IMR-90 (cell line): ENCODE measurements around the gene FADS2. TPM values are rescaled to one million over a fixed set of nuclear protein-coding genes. Genes with fewer than 3 reads are reported as not detected.

Experiments
- ATAC-seq: fragments of 200-7000 bp; cut with Tn5 transposase; 2 replicates; pipeline ENCODE4 v1.9.1; 2020; ENCODE audit warnings: low read depth, mild to moderate bottlenecking, moderate library complexity
- BruUV-seq: library from RNA; stranded (reverse); fragments of 400-500 nt; replicated peaks from 2 replicates; lab custom pipeline; 2021; lab: Mats Ljungman, UMichigan
- CTCF ChIA-PET: fragments of 300-600 bp; formaldehyde crosslinking; extraction: SDS; loops from one replicate; lab custom pipeline; 2021; ENCODE audit warnings: antibody characterized with exemption; lab: Yijun Ruan, JAX
- POLR2A ChIA-PET: fragments of 300-600 bp; sonication (Branson Sonifier 250); formaldehyde crosslinking; loops from one replicate; lab custom pipeline; 2022; ENCODE audit warnings: antibody characterized with exemption; ENCODE audit not compliant: unreplicated experiment; lab: Charles Lee
- DNase-seq: peaks from one replicate; pipeline ENCODE4 v3.0.0; 2013
- H2AFZ ChIP-seq: replicated peaks from 2 replicates; pipeline ENCODE3; 2013; ENCODE audit warnings: low read length, mild to moderate bottlenecking; ENCODE audit not compliant: poor library complexity
- H2AK5ac ChIP-seq: 2 replicates; pipeline ENCODE4 v1.6.1; 2013; ENCODE audit warnings: low read depth, low read length, inconsistent platforms
- H2AK9ac ChIP-seq: replicated peaks from 2 replicates; pipeline ENCODE3; 2013; ENCODE audit warnings: mild to moderate bottlenecking, low read depth, low read length, moderate library complexity; ENCODE audit not compliant: poor library complexity
- H2BK120ac ChIP-seq: 2 replicates; pipeline ENCODE4 v1.6.1; 2013; ENCODE audit warnings: low read depth, low read length, inconsistent platforms
- H2BK15ac ChIP-seq: 3 replicates; pipeline ENCODE4 v1.6.1; 2013; ENCODE audit warnings: low read depth, low read length, inconsistent platforms
- H2BK20ac ChIP-seq: 2 replicates; pipeline ENCODE4 v1.6.1; 2013; ENCODE audit warnings: low read depth, mild to moderate bottlenecking, inconsistent platforms, low read length, moderate library complexity
- H2BK5ac ChIP-seq: 2 replicates; pipeline ENCODE4 v1.6.1; 2013; ENCODE audit warnings: mild to moderate bottlenecking, low read depth, low read length, inconsistent platforms; ENCODE audit not compliant: poor library complexity, severe bottlenecking
- H3K14ac ChIP-seq: replicated peaks from 2 replicates; pipeline ENCODE4 v1.6.1; 2013; ENCODE audit warnings: low read depth, low read length, inconsistent platforms
- H3K18ac ChIP-seq: 2 replicates; pipeline ENCODE4 v1.6.1; 2013; ENCODE audit warnings: low read depth, low read length, control low read depth
- H3K23ac ChIP-seq: 2 replicates; pipeline ENCODE4 v1.6.1; 2013; ENCODE audit warnings: low read depth, low read length, inconsistent platforms
- H3K27ac ChIP-seq: 2 replicates; pipeline ENCODE4 v1.5.1; 2013; ENCODE audit warnings: mild to moderate bottlenecking, control low read depth, low read length; ENCODE audit not compliant: insufficient read depth
- H3K27me3 ChIP-seq: 2 replicates; pipeline ENCODE4 v1.6.1; 2013; ENCODE audit warnings: low read length; ENCODE audit not compliant: control insufficient read depth, insufficient read depth
- H3K36me3 ChIP-seq: 2 replicates; pipeline ENCODE4 v1.6.1; 2013; ENCODE audit warnings: low read length, mixed read lengths; ENCODE audit not compliant: control insufficient read depth, insufficient read depth
- H3K4ac ChIP-seq: 2 replicates; pipeline ENCODE4 v1.6.1; 2013; ENCODE audit warnings: low read depth, low read length, inconsistent platforms
- H3K4me1 ChIP-seq: 2 replicates; pipeline ENCODE4 v1.6.1; 2013; ENCODE audit warnings: low read length, mixed read lengths; ENCODE audit not compliant: control insufficient read depth, insufficient read depth
- H3K4me2 ChIP-seq: 2 replicates; pipeline ENCODE4 v1.6.1; 2013; ENCODE audit warnings: low read depth, mild to moderate bottlenecking, control low read depth, low read length, moderate library complexity
- H3K4me3 ChIP-seq: 2 replicates; pipeline ENCODE4 v1.5.1; 2013; ENCODE audit warnings: low read depth, mild to moderate bottlenecking, control low read depth, low read length, moderate library complexity; ENCODE audit not compliant: insufficient read depth
- H3K56ac ChIP-seq: 2 replicates; pipeline ENCODE4 v1.6.1; 2013; ENCODE audit warnings: low read length, inconsistent platforms; ENCODE audit not compliant: insufficient read depth; ENCODE audit errors: extremely low read depth
- H3K79me1 ChIP-seq, 2 experiments: 2 replicates each; pipeline ENCODE4 v1.6.1; 2013; ENCODE audit warnings: low read length in 2 of 2, inconsistent platforms in 1 of 2, low read depth in 1 of 2
- H3K9ac ChIP-seq: 2 replicates; pipeline ENCODE4 v1.6.1; 2013; ENCODE audit warnings: low read depth, low read length, control low read depth
- H3K9me1 ChIP-seq: 2 replicates; pipeline ENCODE4 v1.6.1; 2013; ENCODE audit warnings: low read length, inconsistent platforms; ENCODE audit not compliant: insufficient read depth
- H3K9me3 ChIP-seq: 2 replicates; pipeline ENCODE4 v1.6.1; 2013; ENCODE audit warnings: low read length; ENCODE audit not compliant: control insufficient read depth, insufficient read depth
- H4K20me1 ChIP-seq: 2 replicates; pipeline ENCODE4 v1.6.1; 2013; ENCODE audit warnings: low read length, inconsistent platforms; ENCODE audit not compliant: insufficient read depth
- H4K5ac ChIP-seq: 2 replicates; pipeline ENCODE4 v1.6.1; 2013; ENCODE audit warnings: mild to moderate bottlenecking, low read depth, low read length, control low read depth
- H4K8ac ChIP-seq, 2 experiments: 2 replicates each; pipeline ENCODE4 v1.6.1; 2013; ENCODE audit warnings: low read depth in 2 of 2, low read length in 2 of 2, control low read depth in 1 of 2, inconsistent platforms in 1 of 2
- H4K91ac ChIP-seq: 2 replicates; pipeline ENCODE4 v1.6.1; 2013; ENCODE audit warnings: low read depth, low read length, inconsistent platforms; ENCODE audit not compliant: insufficient read depth
- CHD1 ChIP-seq: IDR thresholded peaks from 2 replicates; pipeline ENCODE4 v1.6.1; 2012; ENCODE audit warnings: low read depth, low read length, improper control_type of control experiment
- FOS ChIP-seq: fragments of 150-350 bp; IDR thresholded peaks from 2 replicates; pipeline ENCODE4 v1.6.1; 2016; ENCODE audit warnings: low read depth, low read length
- WGBS, 2 experiments: methylation state at CpG; one replicate each; pipeline versions ENCODE4 v1.1.5 to v1.1.7; 2013; ENCODE audit warnings: missing lambda C conversion rate in 2 of 2; ENCODE audit not compliant: insufficient read length in 1 of 2; ENCODE audit errors: extremely low coverage in 2 of 2; 5-methylcytosine and 5-hydroxymethylcytosine counted together
- dilution Hi-C: fragments of 300-500 bp; cut with HindIII; formaldehyde crosslinking; loops from one replicate; pipeline ENCODE4 v1.14.3; 2018; ENCODE audit warnings: low sequenced_read_pairs; ENCODE audit not compliant: unreplicated experiment
- in situ Hi-C: fragments of 300-500 bp; cut with MboI; formaldehyde crosslinking; loops from 3 replicates; pipeline ENCODE4 v1.14.3; 2019; ENCODE audit warnings: low sequenced_read_pairs, inconsistent platforms, mixed read lengths
- intact Hi-C: fragments of 100-400 bp; cut with micrococcal nuclease; formaldehyde crosslinking; loops from 2 replicates; pipeline ENCODE4 v1.10.0; 2022
- polyA plus RNA-seq, 3 experiments: library from polyadenylated mRNA; depleted of rRNA; stranded (reverse); fragments of >200 nt; gene quantifications; 2 replicates each; pipeline ENCODE4 v1.2.3, GENCODE V29; 2012; ENCODE audit warnings: low replicate concordance in 1 of 3
- total RNA-seq: library from RNA; depleted of rRNA; stranded (reverse); fragments of >200 nt; gene quantifications from 2 replicates; pipeline ENCODE4 v1.2.3, GENCODE V29; 2012
- TF ChIP-seq, protein P1 (sequence below): fragments of 150-350 bp; IDR thresholded peaks from 2 replicates; pipeline ENCODE4 v1.6.1; 2016; ENCODE audit warnings: low read depth, mild to moderate bottlenecking, low read length, moderate library complexity, borderline replicate concordance

The FADS2 gene
- total and polyA plus RNA-seq, 2 of the 4 experiments (the other 2 are of a cell fraction) = 33.3 to 88.4 TPM

DNA sequence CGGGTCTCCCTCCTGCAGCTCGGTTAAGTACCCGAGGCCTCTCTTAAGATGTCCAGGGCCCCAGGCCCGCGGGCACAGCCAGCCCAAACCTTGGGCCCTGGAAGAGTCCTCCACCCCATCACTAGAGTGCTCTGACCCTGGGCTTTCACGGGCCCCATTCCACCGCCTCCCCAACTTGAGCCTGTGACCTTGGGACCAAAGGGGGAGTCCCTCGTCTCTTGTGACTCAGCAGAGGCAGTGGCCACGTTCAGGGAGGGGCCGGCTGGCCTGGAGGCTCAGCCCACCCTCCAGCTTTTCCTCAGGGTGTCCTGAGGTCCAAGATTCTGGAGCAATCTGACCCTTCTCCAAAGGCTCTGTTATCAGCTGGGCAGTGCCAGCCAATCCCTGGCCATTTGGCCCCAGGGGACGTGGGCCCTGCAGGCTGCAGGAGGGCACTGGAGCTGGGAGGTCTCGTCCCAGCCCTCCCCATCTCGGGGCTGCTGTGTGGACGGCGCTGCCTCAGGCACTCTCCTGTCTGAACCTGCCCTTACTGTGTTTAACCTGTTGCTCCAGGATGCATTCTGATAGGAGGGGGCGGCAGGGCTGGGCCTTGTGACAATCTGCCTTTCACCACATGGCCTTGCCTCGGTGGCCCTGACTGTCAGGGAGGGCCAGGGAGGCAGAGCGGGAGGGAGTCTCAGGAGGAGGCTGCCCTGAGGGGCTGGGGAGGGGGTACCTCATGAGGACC lies 38.3 kb downstream of the FADS2 start:
- no peak overlapping the region for H2AK5ac ChIP-seq
- H2BK15ac ChIP-seq = no peak overlapping the region
- no peaks in the 10 kb centered on the region for H3K9me1 ChIP-seq
- no peak overlapping the region for H3K23ac ChIP-seq
- ChIA-PET POLR2A (no interaction called here), CTCF (interaction anchor here (0.9 kb wide), 1 partner anchor 216 kb away, joined by 3 read pairs; no protein-coding TSS in a partner anchor)
- no peak overlapping the region for H2AK9ac ChIP-seq
- TSS peak; percentile 76 for BruUV-seq
- H3K36me3 ChIP-seq = peaks cover 27% of the 10 kb centered on the region
- intact Hi-C loops = no loop called here
- H3K4me2 ChIP-seq = no peak overlapping the region
- 82% methylated on average over 4 of the region's 18 CpGs; no CpG with 5 or more reads in 1 of the 2 experiments for WGBS, 2 experiments
- H2BK5ac ChIP-seq = no peak overlapping the region
- no peak overlapping the region for H3K9ac ChIP-seq
- no peak overlapping the region for H3K18ac ChIP-seq
- H3K79me1 ChIP-seq = no peaks in the 10 kb centered on the region
- no peak overlapping the region for H3K4ac ChIP-seq
- H4K91ac ChIP-seq = no peak overlapping the region
- dilution Hi-C loops = no loop called here
- H3K27ac ChIP-seq = no peak overlapping the region
- peak overlapping the region; percentile 7 for H2AFZ ChIP-seq
- H3K14ac ChIP-seq = no peak overlapping the region
- H3K4me3 ChIP-seq = no peak overlapping the region
- ATAC-seq (no peak), DNase-seq (no peak)
- in situ Hi-C loops = loop anchor here (25.0 kb wide), 1 partner anchor 446 kb away; no protein-coding TSS in a partner anchor
- H3K4me1 ChIP-seq = peaks cover 2% of the 10 kb centered on the region
- H3K9me3 ChIP-seq = no peaks in the 10 kb centered on the region
- no peak overlapping the region for H2BK20ac ChIP-seq
- TF ChIP-seq, protein P1, sequence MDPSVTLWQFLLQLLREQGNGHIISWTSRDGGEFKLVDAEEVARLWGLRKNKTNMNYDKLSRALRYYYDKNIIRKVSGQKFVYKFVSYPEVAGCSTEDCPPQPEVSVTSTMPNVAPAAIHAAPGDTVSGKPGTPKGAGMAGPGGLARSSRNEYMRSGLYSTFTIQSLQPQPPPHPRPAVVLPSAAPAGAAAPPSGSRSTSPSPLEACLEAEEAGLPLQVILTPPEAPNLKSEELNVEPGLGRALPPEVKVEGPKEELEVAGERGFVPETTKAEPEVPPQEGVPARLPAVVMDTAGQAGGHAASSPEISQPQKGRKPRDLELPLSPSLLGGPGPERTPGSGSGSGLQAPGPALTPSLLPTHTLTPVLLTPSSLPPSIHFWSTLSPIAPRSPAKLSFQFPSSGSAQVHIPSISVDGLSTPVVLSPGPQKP = no peak
- TF ChIP-seq FOS (no peak), CHD1 (no peak)
- no peaks in the 10 kb centered on the region for H4K20me1 ChIP-seq
- no peak overlapping the region for H2BK120ac ChIP-seq
- no peak overlapping the region for H3K56ac ChIP-seq
- H3K27me3 ChIP-seq = no peaks in the 10 kb centered on the region
- no peak overlapping the region for H4K5ac ChIP-seq
- no peak overlapping the region for H4K8ac ChIP-seq
